Loucy (cell line): Measurements from ENCODE around the gene TMEM163.

Experiments used
- H2AFZ ChIP-seq: fragments of 200-600 bp; sonication (generic); 2 replicates; pipeline ENCODE4 v1.6.0; 2016; ENCODE audit warnings: antibody characterized with exemption, mild to moderate bottlenecking, low read length, moderate library complexity
- H3F3A ChIP-seq: fragments of 200-600 bp; 2 replicates; pipeline ENCODE4 v1.6.0; 2016; ENCODE audit warnings: antibody characterized with exemption, low read depth, mild to moderate bottlenecking
- H3K27me3 ChIP-seq: fragments of 200-600 bp; sonication (generic); 2 replicates; pipeline ENCODE4 v1.6.1; 2014; ENCODE audit warnings: low read length, mild to moderate bottlenecking; ENCODE audit not compliant: insufficient read depth, poor library complexity, severe bottlenecking
- H3K36me3 ChIP-seq: fragments of 200-600 bp; sonication (generic); 2 replicates; pipeline ENCODE4 v1.6.1; 2016; ENCODE audit warnings: low read length; ENCODE audit not compliant: insufficient read depth
- H3K4me1 ChIP-seq: fragments of 200-600 bp; sonication (generic); 2 replicates; pipeline ENCODE4 v1.5.1; 2014; ENCODE audit warnings: low read length, mild to moderate bottlenecking; ENCODE audit not compliant: insufficient read depth, poor library complexity, severe bottlenecking
- H3K4me2 ChIP-seq: fragments of 200-600 bp; sonication (generic); 2 replicates; pipeline ENCODE4 v1.6.0; 2014; ENCODE audit warnings: antibody characterized with exemption, low read length, low read depth, mild to moderate bottlenecking; ENCODE audit not compliant: poor library complexity, severe bottlenecking
- H3K4me3 ChIP-seq: fragments of 200-600 bp; sonication (generic); 2 replicates; pipeline ENCODE4 v1.5.1; 2014; ENCODE audit warnings: low read length, mild to moderate bottlenecking, mixed read lengths; ENCODE audit not compliant: poor library complexity, severe bottlenecking
- H3K79me2 ChIP-seq: fragments of 200-600 bp; sonication (generic); 2 replicates; pipeline ENCODE4 v1.6.1; 2014; ENCODE audit warnings: low read length; ENCODE audit not compliant: insufficient read depth
- H3K9ac ChIP-seq: fragments of 200-600 bp; sonication (generic); 2 replicates; pipeline ENCODE4 v1.6.0; 2014; ENCODE audit warnings: mild to moderate bottlenecking, low read depth, low read length, moderate library complexity; ENCODE audit not compliant: poor library complexity, severe bottlenecking
- H3K9me2 ChIP-seq: fragments of 200-600 bp; sonication (generic); replicated peaks from 2 replicates; pipeline ENCODE4 v1.6.1; 2016; ENCODE audit warnings: low read depth, low read length, mixed read lengths
- H3K9me3 ChIP-seq: fragments of 200-600 bp; sonication (generic); 2 replicates; pipeline ENCODE4 v1.6.1; 2014; ENCODE audit warnings: mild to moderate bottlenecking, antibody characterized with exemption, low read length, low read depth; ENCODE audit not compliant: insufficient read depth
- H4K20me1 ChIP-seq: fragments of 200-600 bp; sonication (generic); 2 replicates; pipeline ENCODE4 v1.6.0; 2014; ENCODE audit warnings: antibody characterized with exemption, low read length, mild to moderate bottlenecking; ENCODE audit not compliant: insufficient read depth, poor library complexity, severe bottlenecking
- CTCF ChIP-seq: fragments of 200-600 bp; sonication (generic); conservative IDR thresholded peaks from 2 replicates; pipeline ENCODE4 v1.5.1; 2014; ENCODE audit warnings: mild to moderate bottlenecking, antibody characterized with exemption, low read length
- EZH2phosphoT487 ChIP-seq: fragments of 200-600 bp; IDR thresholded peaks from 2 replicates; pipeline ENCODE4 v1.6.1; 2018; ENCODE audit warnings: antibody characterized with exemption, mild to moderate bottlenecking, moderate library complexity, borderline replicate concordance

TMEM163 gene

GRCh38 chr2:134522496-134523455, 196.0 kb downstream of the TMEM163 start:
- H2AFZ ChIP-seq, result no peak overlapping the region
- no peaks in the 10 kb centered on the region for H3K27me3 ChIP-seq
- no peak for TF ChIP-seq EZH2phosphoT487
- TF ChIP-seq CTCF, result no peak
- H3K9me2 ChIP-seq, result no peaks in the 10 kb centered on the region
- no peak overlapping the region for H3K4me3 ChIP-seq
- no peaks in the 10 kb centered on the region for H4K20me1 ChIP-seq
- H3K9me3 ChIP-seq, result no peaks in the 10 kb centered on the region
- no peaks in the 10 kb centered on the region for H3K4me1 ChIP-seq
- H3K36me3 ChIP-seq, result no peaks in the 10 kb centered on the region
- no peak overlapping the region for H3K9ac ChIP-seq
- no peaks in the 10 kb centered on the region for H3K79me2 ChIP-seq
- H3K4me2 ChIP-seq, result no peak overlapping the region
- H3F3A ChIP-seq, result no peaks in the 10 kb centered on the region

- Histone ChIP-seq H3K9ac (no peak overlapping the region), H3K4me1 (no peaks in the 10 kb centered on the region), H3F3A (no peaks in the 10 kb centered on the region), H4K20me1 (no peaks in the 10 kb centered on the region), H3K4me3 (no peak overlapping the region), H3K27me3 (no peaks in the 10 kb centered on the region), H3K4me2 (no peak overlapping the region), H3K9me2 (no peaks in the 10 kb centered on the region), H3K36me3 (no peaks in the 10 kb centered on the region), H3K9me3 (no peaks in the 10 kb centered on the region), H2AFZ (no peak overlapping the region), H3K79me2 (no peaks in the 10 kb centered on the region)
- no peak for TF ChIP-seq CTCF
- TF ChIP-seq EZH2phosphoT487, result no peak
Measured at GRCh38 chr2:134518101-134518500, 200.7 kb downstream of the TMEM163 start.

- Histone ChIP-seq H3F3A (no peaks in the 10 kb centered on the region), H3K9me2 (no peaks in the 10 kb centered on the region), H3K9me3 (no peaks in the 10 kb centered on the region), H2AFZ (no peak overlapping the region), H3K79me2 (no peaks in the 10 kb centered on the region), H3K36me3 (no peaks in the 10 kb centered on the region), H3K4me1 (no peaks in the 10 kb centered on the region), H3K4me2 (no peak overlapping the region), H4K20me1 (no peaks in the 10 kb centered on the region), H3K4me3 (no peak overlapping the region), H3K27me3 (no peaks in the 10 kb centered on the region), H3K9ac (no peak overlapping the region)
- TF ChIP-seq EZH2phosphoT487, result no peak
- TF ChIP-seq CTCF, result no peak
Measured at GRCh38 chr2:134515137-134515536, 203.7 kb downstream of the TMEM163 start.
